Stomach (tissue), 4 donors: Measurements from ENCODE around the gene RSRC2.

Experiments
- EP300 ChIP-seq: sonication (generic); formaldehyde crosslinking; IDR thresholded peaks from one replicate; pipeline ENCODE4 v1.6.1; 2017; ENCODE audit warnings: antibody characterized with exemption
- TF ChIP-seq, protein P1 (sequence below), 7 experiments: fragments of 450-650 bp in 4 of 7; fragments of 200-600 bp in 3 of 7; sonication (generic) in 3 of 7; IDR thresholded peaks; one replicate each; pipeline ENCODE4 v1.5.1; 2016 to 2019; ENCODE audit warnings: antibody characterized with exemption in 7 of 7, control low read depth in 2 of 7, mild to moderate bottlenecking in 1 of 7

DNA sequence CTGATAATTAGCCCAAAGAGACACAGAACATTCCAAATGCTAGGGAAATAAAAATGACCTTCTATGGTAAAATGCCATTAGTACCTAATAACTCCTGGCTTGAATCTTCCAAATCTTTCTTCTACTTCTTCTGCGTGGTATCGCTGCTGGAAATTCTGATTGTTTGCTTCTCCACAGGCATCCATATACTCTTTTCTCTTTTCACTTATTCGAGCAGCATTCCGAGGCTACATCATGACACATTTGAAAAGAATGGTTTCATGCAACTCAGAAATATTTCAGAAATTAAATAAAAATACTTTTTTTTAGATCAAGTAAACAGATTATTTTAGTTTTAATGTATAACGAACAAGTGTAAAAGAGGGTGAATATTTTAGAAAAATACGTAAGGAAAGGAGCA is 44.9 kb downstream of the RSRC2 start:
- TF ChIP-seq, protein P1, sequence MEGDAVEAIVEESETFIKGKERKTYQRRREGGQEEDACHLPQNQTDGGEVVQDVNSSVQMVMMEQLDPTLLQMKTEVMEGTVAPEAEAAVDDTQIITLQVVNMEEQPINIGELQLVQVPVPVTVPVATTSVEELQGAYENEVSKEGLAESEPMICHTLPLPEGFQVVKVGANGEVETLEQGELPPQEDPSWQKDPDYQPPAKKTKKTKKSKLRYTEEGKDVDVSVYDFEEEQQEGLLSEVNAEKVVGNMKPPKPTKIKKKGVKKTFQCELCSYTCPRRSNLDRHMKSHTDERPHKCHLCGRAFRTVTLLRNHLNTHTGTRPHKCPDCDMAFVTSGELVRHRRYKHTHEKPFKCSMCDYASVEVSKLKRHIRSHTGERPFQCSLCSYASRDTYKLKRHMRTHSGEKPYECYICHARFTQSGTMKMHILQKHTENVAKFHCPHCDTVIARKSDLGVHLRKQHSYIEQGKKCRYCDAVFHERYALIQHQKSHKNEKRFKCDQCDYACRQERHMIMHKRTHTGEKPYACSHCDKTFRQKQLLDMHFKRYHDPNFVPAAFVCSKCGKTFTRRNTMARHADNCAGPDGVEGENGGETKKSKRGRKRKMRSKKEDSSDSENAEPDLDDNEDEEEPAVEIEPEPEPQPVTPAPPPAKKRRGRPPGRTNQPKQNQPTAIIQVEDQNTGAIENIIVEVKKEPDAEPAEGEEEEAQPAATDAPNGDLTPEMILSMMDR (IDR thresholded peaks at IDR 0.05): no peak
- TF ChIP-seq EP300: no peak
